Measurements from ENCODE around the gene GLTP. TPM values are rescaled to one million over a fixed set of nuclear protein-coding genes. Genes with fewer than 3 reads are reported as not detected.

Gene GLTP
- total RNA-seq, 3 donors from 2014 or later (not counting 1 experiment from before 2014, with no cell fraction given) = 48.6 to 52.8 (median 49.2) TPM

- Histone ChIP-seq H3K4me1 (ENCODE audit: control insufficient read depth, insufficient read depth, low read length) (no peaks in the 10 kb centered on the region), H3K27ac (ENCODE audit: low read length) (no peak overlapping the region), H3K9me3 (ENCODE audit: control insufficient read depth, insufficient read depth, low read length) (no peaks in the 10 kb centered on the region), H3K27me3 (ENCODE audit: control insufficient read depth, insufficient read depth, low read length) (peaks cover 2% of the 10 kb centered on the region), H3K36me3 (ENCODE audit: control insufficient read depth, insufficient read depth, low read length) (no peaks in the 10 kb centered on the region), H3K4me3 (ENCODE audit: low read length) (no peak overlapping the region)
- no peak for ATAC-seq
- intact Hi-C loops (cut with micrococcal nuclease) = no loop called here
- H3K27me3 Mint-ChIP-seq (ENCODE audit: low read depth in 2 of 2) = peaks cover 0 to 3% of the 10 kb centered on the region in 2 donors
- no peak overlapping the region for H3K27ac Mint-ChIP-seq
- no peaks in the 10 kb centered on the region for H3K9me3 Mint-ChIP-seq
- no peak overlapping the region for H3K4me3 Mint-ChIP-seq
- no peaks in the 10 kb centered on the region for H3K36me3 Mint-ChIP-seq
- no peak for DNase-seq
- no peak for TF ChIP-seq CTCF (IDR thresholded peaks at IDR 0.05)
- WGBS (ENCODE audit: insufficient coverage) = 89% methylated on average over 7 of the region's 9 CpGs
- H3K4me1 Mint-ChIP-seq = no peaks in the 10 kb centered on the region
Measured at GRCh38 chr12:109818253-109818652, 62.1 kb downstream of the GLTP start.

- Histone ChIP-seq H3K27me3 (ENCODE audit: control insufficient read depth, insufficient read depth, low read length) (peaks cover 2% of the 10 kb centered on the region), H3K9me3 (ENCODE audit: control insufficient read depth, insufficient read depth, low read length) (no peaks in the 10 kb centered on the region), H3K36me3 (ENCODE audit: control insufficient read depth, insufficient read depth, low read length) (no peaks in the 10 kb centered on the region), H3K4me1 (ENCODE audit: control insufficient read depth, insufficient read depth, low read length) (no peaks in the 10 kb centered on the region), H3K27ac (ENCODE audit: low read length) (no peak overlapping the region), H3K4me3 (ENCODE audit: low read length) (no peak overlapping the region)
- no peak overlapping the region for H3K27ac Mint-ChIP-seq
- WGBS (ENCODE audit: insufficient coverage) = 88% methylated on average over 8 of the region's 8 CpGs
- DNase-seq (no peak), ATAC-seq (no peak)
- no peaks in the 10 kb centered on the region for H3K9me3 Mint-ChIP-seq
- no peaks in the 10 kb centered on the region for H3K4me1 Mint-ChIP-seq
- intact Hi-C loops (cut with micrococcal nuclease) = no loop called here
- no peak overlapping the region for H3K4me3 Mint-ChIP-seq
- TF ChIP-seq CTCF (IDR thresholded peaks at IDR 0.05) = no peak
- no peaks in the 10 kb centered on the region for H3K36me3 Mint-ChIP-seq
- peaks cover 0 to 3% of the 10 kb centered on the region in 2 donors for H3K27me3 Mint-ChIP-seq (ENCODE audit: low read depth in 2 of 2)
Measured at GRCh38 chr12:109817627-109818231, 62.6 kb downstream of the GLTP start.

- no peak for ATAC-seq
- Mint-ChIP-seq H3K27me3 (ENCODE audit: low read depth in 2 of 2) (peaks cover 0 to 2% of the 10 kb centered on the region in 2 donors), H3K9me3 (no peaks in the 10 kb centered on the region), H3K36me3 (no peaks in the 10 kb centered on the region), H3K27ac (no peak overlapping the region), H3K4me1 (no peaks in the 10 kb centered on the region), H3K4me3 (no peak overlapping the region)
- intact Hi-C loops (cut with micrococcal nuclease) = no loop called here
- peaks cover 2% of the 10 kb centered on the region for H3K27me3 ChIP-seq (ENCODE audit: control insufficient read depth, insufficient read depth, low read length)
- no peak for TF ChIP-seq CTCF (IDR thresholded peaks at IDR 0.05)
- no peak for DNase-seq
- H3K4me1 ChIP-seq (ENCODE audit: control insufficient read depth, insufficient read depth, low read length) = no peaks in the 10 kb centered on the region
- no peaks in the 10 kb centered on the region for H3K36me3 ChIP-seq (ENCODE audit: control insufficient read depth, insufficient read depth, low read length)
- no peaks in the 10 kb centered on the region for H3K9me3 ChIP-seq (ENCODE audit: control insufficient read depth, insufficient read depth, low read length)
- H3K27ac ChIP-seq (ENCODE audit: low read length) = no peak overlapping the region
- 64% methylated on average over 7 of the region's 7 CpGs for WGBS (ENCODE audit: insufficient coverage)
- H3K4me3 ChIP-seq (ENCODE audit: low read length) = no peak overlapping the region
Measured at GRCh38 chr12:109816870-109817269, 63.5 kb downstream of the GLTP start.

All from natural killer cell (primary cell).